Small intestine (tissue), 7 donors: ENCODE data around the gene SNX6. TPM values are rescaled to one million over a fixed set of nuclear protein-coding genes. Genes with fewer than 3 reads are reported as not detected.
"Not testable (repeated sequence)": the region's sequence is repeated elsewhere in the genome, so short reads cannot be mapped to it uniquely, and the experiment has no call there.

Experiments
- DNase-seq, 2 donors: peaks; one replicate each; pipeline versions ENCODE4 v3.0.0 to v3.0.0-alpha.2; 2013
- FAIRE-seq: peaks from 2 replicates; lab custom pipeline; 2012; peaks lifted over from hg19 to GRCh38; lab: Jason Lieb, UNC
- H3K27ac ChIP-seq, 3 donors: one replicate each; pipeline ENCODE4 v1.5.1; 2013; ENCODE audit warnings: low read length in 2 of 3, mild to moderate bottlenecking in 2 of 3, control low read depth in 1 of 3, inconsistent platforms in 1 of 3, low read depth in 1 of 3, moderate library complexity in 1 of 3
- H3K27me3 ChIP-seq, 3 donors: one replicate each; pipeline ENCODE4 v1.6.1; 2013; ENCODE audit warnings: low read length in 3 of 3, inconsistent platforms in 1 of 3; ENCODE audit not compliant: control insufficient read depth in 3 of 3, insufficient read depth in 3 of 3
- H3K36me3 ChIP-seq, 3 donors: one replicate each; pipeline ENCODE4 v1.6.1; 2013; ENCODE audit warnings: low read length in 3 of 3, inconsistent platforms in 1 of 3, low read depth in 1 of 3, mild to moderate bottlenecking in 1 of 3, moderate library complexity in 1 of 3; ENCODE audit not compliant: control insufficient read depth in 3 of 3, insufficient read depth in 2 of 3
- H3K4me1 ChIP-seq, 3 donors: one replicate each; pipeline ENCODE4 v1.6.1; 2013; ENCODE audit warnings: low read length in 2 of 3, inconsistent platforms in 1 of 3, low read depth in 1 of 3, mild to moderate bottlenecking in 1 of 3, moderate library complexity in 1 of 3; ENCODE audit not compliant: control insufficient read depth in 3 of 3, insufficient read depth in 2 of 3
- H3K4me3 ChIP-seq, 3 donors: one replicate each; pipeline ENCODE4 v1.5.1; 2013; ENCODE audit warnings: low read length in 3 of 3, control low read depth in 1 of 3, inconsistent platforms in 1 of 3, low read depth in 1 of 3, mild to moderate bottlenecking in 1 of 3, moderate library complexity in 1 of 3
- H3K9me3 ChIP-seq, 2 donors: one replicate each; pipeline ENCODE4 v1.6.1; 2013; ENCODE audit warnings: low read depth in 1 of 2, low read length in 1 of 2; ENCODE audit not compliant: control insufficient read depth in 2 of 2, insufficient read depth in 1 of 2
- WGBS, 3 donors: extraction: QIAGEN DNeasy Blood & Tissue Kit; methylation state at CpG; one replicate each; pipeline ENCODE4 v1.1.7; 2013; 5-methylcytosine and 5-hydroxymethylcytosine counted together
- polyA plus RNA-seq, 4 donors: library from polyadenylated mRNA; stranded (reverse) in 3 of 4; unstranded in 1 of 4; fragments of 200-250 nt in 3 of 4; fragments of 120-200 nt in 1 of 4; gene quantifications; one replicate each; pipeline versions ENCODE4 v1.2.1 to v1.2.3, GENCODE V29; 2013
- donor health status: healthy with polysubstance abuse.
- donor health status: control.
- donor health status: control.
- donor health status: Bipolar disorder and iron deficiency.
- donor health status: healthy.

SNX6 gene
- polyA plus RNA-seq, 4 donors, result 66.5 to 101 (median 70.5) TPM

DNA sequence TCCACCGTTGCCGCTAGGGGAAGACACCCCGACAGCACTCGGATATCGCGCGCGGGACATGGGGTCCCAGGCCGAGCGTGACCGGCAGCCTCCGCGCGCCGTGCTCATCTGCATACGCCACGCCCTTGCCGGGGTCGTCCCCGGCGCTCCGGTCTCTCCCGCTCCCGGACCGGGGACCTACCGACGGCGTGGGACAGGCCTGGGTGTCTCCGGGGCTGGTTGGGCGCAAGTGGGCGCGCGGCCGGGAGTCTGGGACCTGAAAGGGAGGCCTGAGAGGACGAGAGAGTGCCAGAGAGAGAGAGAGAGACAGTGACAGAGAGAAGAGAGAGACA is 73.5 kb downstream of the SNX6 start:
- H3K4me3 ChIP-seq, H3K36me3 ChIP-seq, DNase-seq, H3K27me3 ChIP-seq, H3K27ac ChIP-seq, FAIRE-seq, H3K9me3 ChIP-seq: not testable (repeated sequence)
- WGBS, 3 donors, result no CpG with 5 or more reads among the region's 35 CpGs
- H3K4me1 ChIP-seq, result peaks cover 2 to 13% (median 5%) of the 10 kb centered on the region in 3 donors

DNA sequence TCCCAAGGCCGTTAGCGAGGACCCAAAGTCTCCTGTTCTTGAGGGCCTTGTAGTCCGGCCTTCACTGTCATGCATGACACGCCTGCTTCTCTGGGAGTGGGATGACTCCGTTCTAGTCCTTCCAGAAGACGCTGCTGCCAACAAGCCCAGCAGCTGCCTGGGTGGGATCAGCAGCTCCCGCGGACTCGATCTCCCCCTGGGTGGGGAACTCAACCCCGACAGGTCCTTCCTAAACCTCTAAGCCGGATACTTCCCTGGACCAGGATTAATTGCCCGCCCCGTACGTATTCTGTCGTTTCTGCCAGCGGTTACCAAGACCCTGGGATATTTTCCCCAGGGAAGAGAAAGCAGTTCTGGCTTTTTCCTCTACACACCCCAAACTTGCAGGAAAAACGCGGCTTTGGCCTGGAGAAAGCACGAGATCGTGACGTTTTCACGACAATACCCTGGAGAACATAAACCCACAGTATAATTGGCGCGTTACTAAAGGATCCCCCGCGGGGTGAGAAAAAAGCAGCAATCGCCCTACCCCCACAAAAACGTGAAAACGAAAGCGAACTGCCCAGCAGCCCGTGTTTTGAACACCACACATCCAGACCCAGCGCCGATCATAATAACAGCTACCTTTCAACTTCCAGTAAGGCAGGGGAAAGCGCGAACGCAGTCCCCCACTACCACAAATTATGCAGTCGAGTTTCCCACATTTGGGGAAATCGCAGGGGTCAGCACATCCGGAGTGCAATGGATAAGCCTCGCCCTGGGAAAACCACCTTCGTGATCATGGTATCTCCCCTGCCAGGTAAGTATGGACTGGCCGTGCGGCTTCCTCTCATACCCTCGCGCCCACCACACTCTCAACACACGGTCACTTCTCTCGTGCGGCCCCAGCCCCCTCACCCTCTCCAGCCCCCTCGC is 74.1 kb downstream of the SNX6 start:
- not testable (repeated sequence) for H3K27me3 ChIP-seq, H3K9me3 ChIP-seq, FAIRE-seq, H3K4me3 ChIP-seq, DNase-seq, H3K27ac ChIP-seq, H3K36me3 ChIP-seq
- H3K4me1 ChIP-seq, result peaks cover 2 to 13% (median 5%) of the 10 kb centered on the region in 3 donors
- WGBS, 3 donors, result no CpG with 5 or more reads among the region's 49 CpGs

DNA sequence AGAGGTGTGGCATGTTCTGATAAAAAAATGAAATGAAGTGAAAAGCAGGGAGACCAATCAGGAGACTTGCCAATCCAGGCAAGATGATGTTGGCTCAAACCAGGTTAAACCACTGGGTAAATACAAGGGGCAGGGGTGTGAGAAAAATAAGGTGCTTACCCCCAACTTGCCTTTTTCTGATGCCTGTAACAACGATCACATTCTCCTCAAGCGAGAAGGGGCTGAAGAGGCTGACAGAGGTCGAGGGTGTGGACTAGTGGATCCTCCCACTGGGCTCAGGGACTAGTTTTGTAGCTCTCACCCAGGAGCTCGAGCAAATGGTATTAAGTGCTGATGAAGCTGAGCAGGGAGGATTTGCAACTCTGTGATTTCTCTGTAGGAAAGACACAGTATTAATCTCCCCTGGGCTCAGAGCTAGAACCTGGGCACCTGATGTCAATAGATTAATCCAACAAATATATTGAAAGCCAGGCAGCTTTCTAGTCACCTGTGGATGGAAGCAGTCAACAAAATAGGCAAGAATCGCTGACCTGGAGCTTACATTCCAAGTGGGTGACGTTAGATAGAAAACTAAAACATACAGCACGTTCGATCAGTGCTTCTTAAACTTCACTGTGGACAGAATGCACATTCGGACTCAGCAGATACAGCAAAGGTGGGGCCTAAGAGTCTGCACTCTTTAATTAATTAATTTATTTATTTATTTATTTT is 75.3 kb downstream of the SNX6 start:
- peak in 1 of 2 donors; percentile 36 for DNase-seq
- no peaks in the 10 kb centered on the region for H3K9me3 ChIP-seq
- no peaks in the 10 kb centered on the region for H3K27me3 ChIP-seq
- H3K4me3 ChIP-seq, result no peak overlapping the region
- WGBS, 3 donors, result 19 to 54% (median 43%) methylated on average over 9 of the region's 9 CpGs
- H3K27ac ChIP-seq, result peak overlapping the region; percentile 11 to 79 (median 57)
- peaks cover 2 to 13% (median 5%) of the 10 kb centered on the region in 3 donors for H3K4me1 ChIP-seq
- no peaks in the 10 kb centered on the region for H3K36me3 ChIP-seq
- no peak for FAIRE-seq

DNA sequence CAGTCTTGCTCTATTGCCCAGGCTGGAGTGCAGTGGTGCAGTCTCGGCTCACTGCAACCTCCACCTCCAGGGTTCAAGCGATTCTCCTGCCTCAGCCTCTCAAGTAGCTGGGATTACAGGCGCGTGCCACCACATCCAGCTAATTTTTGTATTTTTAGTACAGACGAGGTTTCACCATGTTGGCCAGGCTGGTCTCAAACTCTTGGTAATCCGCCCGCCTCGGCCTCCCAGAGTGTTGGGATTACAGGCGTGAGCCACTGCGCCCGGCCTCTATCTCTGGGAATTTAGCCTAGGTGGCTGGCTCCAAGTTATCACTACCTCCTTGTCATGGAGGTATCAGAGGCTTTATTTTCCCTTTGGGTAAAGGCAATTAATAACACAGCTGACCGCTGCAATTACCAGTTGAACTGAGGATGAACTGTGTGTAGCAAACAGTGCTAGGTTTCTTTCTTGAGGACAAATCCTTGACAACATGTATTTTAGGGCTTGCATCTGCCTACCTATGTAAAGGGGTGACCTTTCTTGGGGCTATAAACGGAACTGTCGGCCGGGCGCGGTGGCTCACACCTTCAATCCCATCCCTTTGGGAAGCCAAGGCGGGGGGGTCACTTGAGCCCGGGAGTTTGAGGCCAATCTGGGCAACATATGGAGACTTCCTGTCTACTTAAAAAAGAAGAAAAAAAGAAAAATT is 80.5 kb downstream of the SNX6 start:
- not testable (repeated sequence) for H3K27me3 ChIP-seq, DNase-seq, H3K27ac ChIP-seq, H3K9me3 ChIP-seq, H3K4me3 ChIP-seq, H3K4me1 ChIP-seq, FAIRE-seq, H3K36me3 ChIP-seq
- 89 to 91% (median 90%) methylated on average over 19 of the region's 19 CpGs for WGBS, 3 donors

DNA sequence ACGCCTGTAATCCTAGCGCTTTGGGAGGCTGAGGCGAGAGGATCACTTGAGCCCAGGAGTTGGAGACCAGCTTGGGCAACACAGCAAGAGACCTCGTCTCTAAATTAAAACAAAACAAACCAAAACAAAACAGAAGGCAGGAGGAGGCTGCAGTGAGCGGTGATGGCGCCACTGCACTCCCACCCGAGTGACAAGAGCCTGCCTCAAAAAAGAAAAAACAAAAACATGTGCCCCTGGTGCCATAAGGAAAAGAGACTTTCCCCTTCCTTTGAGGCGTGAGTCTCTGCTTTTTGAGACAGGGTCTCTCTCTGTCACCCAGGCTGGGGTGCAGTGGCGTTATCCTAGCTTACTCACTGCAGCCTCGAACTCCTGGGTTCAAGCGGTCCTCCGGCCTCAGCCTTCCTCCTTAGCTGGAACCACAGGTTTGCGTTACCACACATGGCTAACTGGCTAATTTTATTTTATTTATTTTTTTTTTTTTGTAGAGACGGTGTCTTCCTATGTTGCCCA is 81.4 kb downstream of the SNX6 start:
- peak overlapping the region in 1 of 3 donors; percentile 17 for H3K27ac ChIP-seq
- no peak overlapping the region for H3K4me3 ChIP-seq
- H3K9me3 ChIP-seq, result no peaks in the 10 kb centered on the region
- no peaks in the 10 kb centered on the region for H3K36me3 ChIP-seq
- no peak for FAIRE-seq
- WGBS, 3 donors, result 82 to 92% (median 91%) methylated on average over 14 of the region's 14 CpGs
- DNase-seq, result no peak
- H3K4me1 ChIP-seq, result no peaks in the 10 kb centered on the region
- no peaks in the 10 kb centered on the region for H3K27me3 ChIP-seq

DNA sequence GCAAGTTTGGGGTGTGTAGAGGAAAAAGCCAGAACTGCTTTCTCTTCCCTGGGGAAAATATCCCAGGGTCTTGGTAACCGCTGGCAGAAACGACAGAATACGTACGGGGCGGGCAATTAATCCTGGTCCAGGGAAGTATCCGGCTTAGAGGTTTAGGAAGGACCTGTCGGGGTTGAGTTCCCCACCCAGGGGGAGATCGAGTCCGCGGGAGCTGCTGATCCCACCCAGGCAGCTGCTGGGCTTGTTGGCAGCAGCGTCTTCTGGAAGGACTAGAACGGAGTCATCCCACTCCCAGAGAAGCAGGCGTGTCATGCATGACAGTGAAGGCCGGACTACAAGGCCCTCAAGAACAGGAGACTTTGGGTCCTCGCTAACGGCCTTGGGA is 82.8 kb downstream of the SNX6 start:
- not testable (repeated sequence) for DNase-seq, FAIRE-seq, H3K4me1 ChIP-seq

DNA sequence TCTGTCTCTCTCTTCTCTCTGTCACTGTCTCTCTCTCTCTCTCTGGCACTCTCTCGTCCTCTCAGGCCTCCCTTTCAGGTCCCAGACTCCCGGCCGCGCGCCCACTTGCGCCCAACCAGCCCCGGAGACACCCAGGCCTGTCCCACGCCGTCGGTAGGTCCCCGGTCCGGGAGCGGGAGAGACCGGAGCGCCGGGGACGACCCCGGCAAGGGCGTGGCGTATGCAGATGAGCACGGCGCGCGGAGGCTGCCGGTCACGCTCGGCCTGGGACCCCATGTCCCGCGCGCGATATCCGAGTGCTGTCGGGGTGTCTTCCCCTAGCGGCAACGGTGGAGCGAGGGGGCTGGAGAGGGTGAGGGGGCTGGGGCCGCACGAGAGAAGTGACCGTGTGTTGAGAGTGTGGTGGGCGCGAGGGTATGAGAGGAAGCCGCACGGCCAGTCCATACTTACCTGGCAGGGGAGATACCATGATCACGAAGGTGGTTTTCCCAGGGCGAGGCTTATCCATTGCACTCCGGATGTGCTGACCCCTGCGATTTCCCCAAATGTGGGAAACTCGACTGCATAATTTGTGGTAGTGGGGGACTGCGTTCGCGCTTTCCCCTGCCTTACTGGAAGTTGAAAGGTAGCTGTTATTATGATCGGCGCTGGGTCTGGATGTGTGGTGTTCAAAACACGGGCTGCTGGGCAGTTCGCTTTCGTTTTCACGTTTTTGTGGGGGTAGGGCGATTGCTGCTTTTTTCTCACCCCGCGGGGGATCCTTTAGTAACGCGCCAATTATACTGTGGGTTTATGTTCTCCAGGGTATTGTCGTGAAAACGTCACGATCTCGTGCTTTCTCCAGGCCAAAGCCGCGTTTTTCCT is 83.4 kb downstream of the SNX6 start:
- H3K36me3 ChIP-seq, H3K27me3 ChIP-seq, H3K4me1 ChIP-seq, H3K4me3 ChIP-seq, FAIRE-seq, DNase-seq, H3K9me3 ChIP-seq, H3K27ac ChIP-seq: not testable (repeated sequence)
- no CpG with 5 or more reads among the region's 68 CpGs for WGBS, 3 donors

More for the DNA sequence above, 82.8 kb downstream of the SNX6 start:
- H3K9me3 ChIP-seq, H3K4me3 ChIP-seq, H3K36me3 ChIP-seq, H3K27ac ChIP-seq, H3K27me3 ChIP-seq: not testable (repeated sequence)
- no CpG with 5 or more reads among the region's 16 CpGs for WGBS, 3 donors
